ENCODE data around the gene PALLD. TPM values are rescaled to one million over a fixed set of nuclear protein-coding genes. Genes with fewer than 3 reads are reported as not detected.

PALLD gene
- polyA plus RNA-seq, 5 donors: 55.6 to 90.3 (median 82.1) TPM

GRCh38 chr4:168874083-168874482 is 377.2 kb downstream of the PALLD start:
- DNase-seq: no peak

DNA sequence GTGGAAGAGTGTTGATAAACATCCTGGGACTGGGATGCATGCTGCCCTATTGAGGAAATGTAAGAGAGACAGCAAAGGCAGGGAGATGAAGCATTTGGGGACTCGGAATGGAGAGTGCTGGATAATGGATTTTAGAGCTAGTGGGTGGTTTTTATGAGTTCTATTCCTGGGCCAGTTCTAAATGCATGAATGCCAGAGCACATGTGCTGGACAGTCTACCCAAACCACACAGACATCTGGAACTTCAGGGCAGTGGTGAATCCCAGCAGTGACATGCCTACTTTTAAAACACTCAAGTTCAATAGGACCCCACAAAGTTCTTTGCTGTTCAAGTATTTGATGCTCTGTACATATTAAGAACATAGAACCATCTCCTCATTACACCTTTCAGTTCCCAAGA is 379.3 kb downstream of the PALLD start:
- DNase-seq: no peak

DNA sequence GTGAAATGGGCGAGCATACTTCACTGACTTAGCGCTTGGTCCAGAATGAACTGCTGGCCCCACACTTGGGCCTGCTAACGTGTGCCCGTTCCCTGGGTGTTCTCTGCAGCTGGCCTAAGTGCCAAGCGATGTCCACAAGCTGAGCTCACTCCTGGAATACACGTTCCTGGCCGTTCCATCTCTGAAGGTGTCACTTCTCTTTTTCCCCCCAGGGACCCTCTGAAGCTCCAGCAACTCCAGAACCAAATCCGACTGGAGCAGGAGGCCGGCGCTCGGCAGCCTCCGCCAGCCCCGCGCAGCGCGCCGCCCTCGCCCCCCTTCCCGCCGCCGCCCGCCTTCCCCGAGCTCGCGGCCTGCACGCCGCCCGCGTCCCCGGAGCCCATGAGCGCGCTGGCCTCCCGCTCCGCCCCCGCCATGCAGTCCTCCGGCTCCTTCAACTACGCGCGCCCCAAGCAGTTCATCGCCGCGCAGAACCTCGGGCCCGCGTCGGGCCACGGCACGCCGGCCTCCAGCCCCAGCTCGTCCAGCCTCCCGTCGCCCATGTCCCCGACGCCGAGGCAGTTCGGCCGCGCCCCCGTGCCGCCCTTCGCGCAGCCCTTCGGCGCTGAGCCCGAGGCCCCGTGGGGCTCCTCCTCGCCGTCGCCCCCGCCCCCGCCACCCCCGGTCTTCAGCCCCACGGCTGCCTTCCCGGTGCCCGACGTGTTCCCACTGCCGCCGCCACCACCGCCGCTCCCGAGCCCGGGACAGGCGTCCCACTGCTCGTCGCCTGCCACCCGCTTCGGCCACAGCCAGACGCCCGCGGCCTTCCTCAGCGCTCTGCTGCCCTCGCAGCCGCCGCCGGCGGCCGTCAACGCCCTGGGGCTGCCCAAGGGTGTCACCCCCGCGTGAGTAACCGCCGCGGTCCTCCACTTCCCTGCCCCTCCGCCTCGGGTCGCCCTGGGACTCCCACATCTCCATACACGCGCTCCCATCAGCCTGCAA is 380.9 kb downstream of the PALLD start:
- DNase-seq: peak; percentile 43 to 51

GRCh38 chr4:168878623-168879022 is 381.8 kb downstream of the PALLD start:
- DNase-seq: no peak

GRCh38 chr4:168879188-168879587 is 382.3 kb downstream of the PALLD start:
- no peak for DNase-seq

DNA sequence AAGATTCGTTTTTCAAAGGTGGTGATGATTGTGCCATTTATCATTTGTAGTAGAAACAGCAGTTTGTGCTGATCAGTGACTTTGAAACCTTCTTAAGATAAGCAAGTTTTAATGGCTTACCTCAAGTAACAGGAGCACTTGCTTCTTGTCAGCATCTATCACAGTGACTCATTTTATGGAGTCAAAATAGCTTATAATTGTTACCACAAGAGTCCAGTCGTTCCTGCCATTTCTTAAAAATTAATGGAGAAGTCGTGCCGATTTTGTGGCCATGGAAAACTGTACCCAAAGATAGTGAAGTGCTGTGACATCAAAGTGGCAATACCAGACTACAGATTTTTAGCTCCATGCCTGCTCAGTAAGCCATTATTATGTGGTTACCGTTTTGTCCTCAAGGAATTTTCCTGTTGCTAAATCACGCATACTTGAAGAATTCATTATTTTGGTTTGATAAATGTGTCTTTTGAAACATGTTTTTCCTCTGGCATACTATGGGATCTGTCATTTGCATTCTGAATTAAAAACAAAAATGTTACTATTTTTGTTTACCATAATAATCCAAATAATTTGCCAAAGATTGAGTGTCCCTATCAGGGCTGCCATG is 383.3 kb downstream of the PALLD start:
- DNase-seq: no peak

GRCh38 chr4:168880811-168881595 is 384.2 kb downstream of the PALLD start:
- DNase-seq: no peak

- no peak for DNase-seq
Measured at GRCh38 chr4:168881781-168882420, 385.0 kb downstream of the PALLD start.

DNA sequence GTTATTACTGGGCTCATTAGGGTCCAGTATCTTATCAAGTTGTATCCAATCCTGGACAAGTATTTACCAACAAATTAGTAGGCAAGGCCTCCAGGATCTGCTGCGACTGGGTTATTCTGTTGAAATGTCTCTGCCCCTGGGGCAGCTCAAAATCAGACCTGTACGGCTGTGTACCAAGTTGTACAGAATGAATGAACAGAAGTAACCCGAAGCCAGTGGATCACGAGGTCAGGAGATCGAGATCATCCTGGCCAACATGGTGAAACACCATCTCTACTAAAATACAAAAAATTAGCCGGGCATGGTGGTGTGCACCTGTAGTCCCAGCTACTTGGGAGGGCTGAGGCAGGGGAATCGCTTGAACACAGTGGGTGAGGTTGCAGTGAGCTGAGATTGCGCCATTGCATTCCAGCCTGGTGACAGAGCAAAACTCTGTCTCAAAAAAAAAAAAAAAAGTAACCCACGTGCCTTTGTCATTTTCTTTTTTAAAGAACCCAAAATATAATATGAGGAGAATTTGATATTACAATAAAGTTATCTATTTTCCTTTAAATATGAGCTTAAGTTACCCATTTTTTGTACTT is 385.9 kb downstream of the PALLD start:
- no peak for DNase-seq

DNA sequence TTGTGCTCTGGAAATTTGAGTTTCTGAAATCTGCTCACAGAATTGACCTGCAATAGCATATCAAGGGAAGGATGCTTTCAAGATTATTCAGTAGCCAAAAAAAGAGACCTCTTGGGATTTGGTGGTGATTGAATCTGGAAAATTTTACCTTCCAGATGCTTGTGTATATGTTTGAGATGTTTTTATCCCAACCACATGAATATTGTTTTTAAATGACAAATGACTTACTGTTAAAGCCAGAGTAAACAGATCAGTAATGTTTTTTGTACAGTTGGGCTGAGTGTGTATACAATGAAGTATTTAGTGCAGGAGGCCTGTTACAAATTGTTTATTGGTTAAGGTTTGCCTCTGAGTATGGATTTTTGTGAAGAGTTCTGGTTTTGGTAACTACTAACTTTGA is 386.7 kb downstream of the PALLD start:
- no peak for DNase-seq

DNA sequence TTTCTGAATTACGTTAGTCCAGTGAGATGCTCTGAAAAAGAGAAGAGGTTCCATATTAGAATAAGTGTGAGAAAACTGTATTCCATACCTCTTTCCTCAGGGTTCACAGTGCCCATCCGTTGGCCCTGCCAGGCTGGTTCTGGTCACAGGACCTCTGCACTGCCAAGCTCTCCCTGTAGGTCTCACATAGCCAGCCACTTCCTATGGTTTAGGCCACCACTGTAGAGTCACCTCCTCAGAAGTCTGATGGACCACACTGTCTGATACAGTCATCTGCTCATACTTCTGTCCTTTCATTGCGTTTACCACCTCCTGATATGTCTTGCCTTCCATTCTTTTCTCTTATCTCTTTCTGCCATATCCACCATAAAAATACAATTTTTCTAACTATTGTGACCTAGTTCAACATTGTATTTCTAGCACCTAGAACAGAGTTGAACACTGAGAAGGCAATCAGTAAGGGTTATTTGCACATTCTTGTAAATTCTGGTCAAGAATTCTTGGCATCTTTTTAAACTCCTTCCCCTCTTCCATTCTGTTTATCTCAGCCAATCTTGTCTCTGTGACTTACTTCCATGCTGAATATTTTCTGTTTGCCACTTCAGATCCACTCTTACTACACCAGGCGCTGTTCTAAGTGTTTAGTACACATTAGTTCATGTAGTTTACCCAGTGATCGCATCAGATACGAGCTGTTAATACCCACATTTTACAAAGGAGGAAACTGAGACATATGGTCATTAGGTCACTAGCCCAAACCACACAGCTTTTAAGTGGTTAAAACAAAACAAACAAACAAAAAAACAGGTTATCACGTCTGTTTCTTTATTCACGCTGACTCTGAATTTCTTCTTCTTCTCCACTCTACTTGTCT is 387.6 kb downstream of the PALLD start:
- no peak for DNase-seq

GRCh38 chr4:168885400-168885799 is 388.5 kb downstream of the PALLD start:
- no peak for DNase-seq

DNA sequence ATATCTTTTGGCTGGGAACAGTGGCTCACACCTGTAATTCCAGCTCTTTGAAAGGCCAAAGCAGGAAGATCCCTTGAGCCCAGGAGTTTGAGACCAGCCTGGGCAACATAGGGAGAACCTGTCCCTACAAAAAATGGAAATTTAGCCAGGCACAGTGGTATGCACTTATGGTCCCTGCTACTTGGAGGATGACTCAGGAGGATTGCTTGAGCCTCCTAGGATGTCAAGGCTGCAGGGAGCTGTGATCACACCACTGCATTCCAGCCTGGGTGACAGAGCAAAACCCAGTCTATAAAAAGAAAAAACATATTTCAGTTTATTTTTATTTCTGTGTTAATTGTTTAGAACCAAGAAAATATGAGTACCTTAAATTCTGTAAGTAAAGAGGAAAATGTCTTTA is 389.5 kb downstream of the PALLD start:
- no peak for DNase-seq

DNA sequence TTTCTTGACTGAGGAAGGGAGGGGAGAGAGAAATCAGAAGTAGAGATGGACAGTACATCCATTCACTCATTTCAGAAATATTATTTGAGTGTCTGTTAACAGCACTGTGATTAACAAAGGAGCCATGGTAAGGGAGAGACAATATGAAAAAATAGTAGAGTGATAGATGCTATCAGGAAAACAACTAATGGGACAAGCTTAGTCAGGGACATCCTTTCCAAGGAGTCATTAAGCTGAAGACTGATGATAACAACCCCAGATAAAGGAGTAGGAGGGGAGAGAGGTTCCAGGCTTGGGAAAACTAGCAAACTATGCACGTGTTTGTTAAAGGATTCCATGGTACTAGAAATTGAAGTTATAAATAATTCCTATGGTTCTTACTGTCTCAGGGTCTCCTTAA is 391.0 kb downstream of the PALLD start:
- no peak for DNase-seq

- no peak for DNase-seq
Measured at GRCh38 chr4:168888715-168889215, 391.9 kb downstream of the PALLD start.

DNA sequence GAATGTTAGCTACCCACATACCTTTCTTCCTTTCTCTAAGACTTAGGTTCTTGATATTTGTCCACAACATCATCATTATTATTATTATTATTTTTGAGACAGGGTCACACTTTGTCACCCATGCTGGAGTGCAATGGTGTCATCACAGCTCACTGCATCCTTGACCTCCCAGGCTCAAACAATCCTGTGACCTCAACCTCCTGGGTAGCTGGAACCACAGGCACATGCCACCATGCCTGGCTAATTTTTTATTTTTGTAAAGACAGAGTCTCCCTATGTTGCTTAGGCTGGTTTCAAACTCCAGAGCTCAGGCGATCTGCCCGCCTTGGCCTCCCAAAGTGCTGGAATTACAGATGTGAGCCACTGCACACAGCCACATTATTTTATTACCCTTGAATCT is 394.2 kb downstream of the PALLD start:
- DNase-seq: no peak

DNA sequence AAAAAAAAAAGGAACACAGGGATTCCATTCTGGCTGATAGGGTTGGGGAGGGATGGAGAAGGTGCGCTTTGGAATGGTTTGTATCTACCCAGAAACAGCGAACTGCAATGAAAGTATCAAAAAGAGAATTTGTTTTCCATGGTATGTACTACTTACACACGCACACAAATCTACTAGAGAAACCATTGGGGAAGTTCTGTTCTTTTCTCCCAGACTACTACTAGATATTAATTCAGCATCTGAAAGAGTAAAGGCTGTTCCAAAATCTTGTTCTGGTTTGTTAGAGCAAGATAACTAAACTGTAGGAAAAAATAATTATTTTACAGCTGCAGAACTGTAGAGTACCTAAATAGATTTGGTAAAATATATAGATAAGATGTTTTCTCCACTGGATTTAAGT is 394.8 kb downstream of the PALLD start:
- no peak for DNase-seq

- DNase-seq: no peak
Measured at GRCh38 chr4:168892475-168892874, 395.6 kb downstream of the PALLD start.

DNA sequence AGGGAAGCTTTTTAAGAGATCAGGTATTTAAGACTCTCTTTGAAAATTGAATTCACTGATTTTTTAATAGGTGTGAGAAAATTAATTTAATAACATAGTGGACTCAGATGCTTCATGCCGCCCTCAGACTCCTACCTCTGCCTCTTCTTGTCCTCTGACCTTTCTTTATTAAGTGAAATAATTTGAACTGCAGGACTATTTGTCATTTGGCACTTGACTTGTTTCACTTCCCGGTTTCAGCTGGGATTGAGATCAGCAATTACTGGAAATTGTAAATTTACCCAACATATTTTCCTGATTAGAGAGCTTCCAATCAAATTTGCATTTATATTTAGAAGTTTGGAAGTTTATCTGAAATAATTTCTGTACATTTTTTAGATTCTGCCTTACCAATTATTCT is 396.4 kb downstream of the PALLD start:
- no peak for DNase-seq

- no peak for DNase-seq
Measured at GRCh38 chr4:168893807-168894206, 397.0 kb downstream of the PALLD start.
